ENCODE data around the gene ULK4. TPM values are rescaled to one million over a fixed set of nuclear protein-coding genes. Genes with fewer than 3 reads are reported as not detected.
A peak's percentile ranks its signal among the peaks of the same experiment; 100 is the strongest.

Gene ULK4
- total RNA-seq, 2 donors from 2014 or later, result 4.4 to 8.3 TPM

- peak; percentile 92 for DNase-seq
- peak within 1 kb of the TSS; percentile 93 to 100 for H3K9ac ChIP-seq (ENCODE audit: low read depth in 2 of 2, low read length in 2 of 2)
- H3K4me1 ChIP-seq, result no peaks in the 10 kb centered on the region
- intact Hi-C loops (cut with DNase I), result no loop called here
- H3K9me3 ChIP-seq, result no peaks in the 10 kb centered on the region
- no peak for TF ChIP-seq CTCF (IDR thresholded peaks at IDR 0.05)
- peak within 1 kb of the TSS; percentile 71 for H3K4me3 ChIP-seq
- no peaks in the 10 kb centered on the region for H3K36me3 ChIP-seq
- peak within 1 kb of the TSS; percentile 83 for H3K27ac ChIP-seq
- no peaks in the 10 kb centered on the region for H3K27me3 ChIP-seq
These were observed 762.7 kb downstream of the ULK4 start, which contains the start of gene CTNNB1 for GRCh38 chr3:41198950-41199865. Gene CTNNB1 (plus strand): TSS chr3:41199505. CDS start chr3:41224069, 24,564 bp downstream.

GRCh38 chr3:41198526-41198925 is 763.4 kb downstream of the ULK4 start:
- TF ChIP-seq CTCF (IDR thresholded peaks at IDR 0.05), result no peak
- peak; percentile 48 for DNase-seq
- H3K36me3 ChIP-seq, result no peaks in the 10 kb centered on the region
- H3K27ac ChIP-seq, result peak overlapping the region; percentile 83
- H3K4me1 ChIP-seq, result no peaks in the 10 kb centered on the region
- H3K9ac ChIP-seq (ENCODE audit: low read depth in 2 of 2, low read length in 2 of 2), result peak overlapping the region; percentile 88 to 93
- intact Hi-C loops (cut with DNase I), result no loop called here
- H3K4me3 ChIP-seq, result peak overlapping the region; percentile 71
- no peaks in the 10 kb centered on the region for H3K9me3 ChIP-seq
- no peaks in the 10 kb centered on the region for H3K27me3 ChIP-seq

GRCh38 chr3:41198046-41198445 is 763.9 kb downstream of the ULK4 start:
- Histone ChIP-seq H3K4me3 (no peak overlapping the region), H3K9me3 (no peaks in the 10 kb centered on the region), H3K27ac (no peak overlapping the region), H3K4me1 (no peaks in the 10 kb centered on the region), H3K9ac (ENCODE audit: low read depth in 2 of 2, low read length in 2 of 2) (no peak overlapping the region), H3K27me3 (no peaks in the 10 kb centered on the region), H3K36me3 (no peaks in the 10 kb centered on the region)
- DNase-seq, result no peak
- intact Hi-C loops (cut with DNase I), result no loop called here
- TF ChIP-seq CTCF (IDR thresholded peaks at IDR 0.05), result no peak

Other genes starting within 250 kb of the ULK4 start
- 10 to 100 TPM; 58.9 to 70.3 TPM for gene TRAK1, start 129.3 kb upstream of the ULK4 start, total RNA-seq